NCI-H524 (cell line): ENCODE results near the gene CDH18.
A peak's percentile ranks its signal among the peaks of the same experiment; 100 is the strongest.

ENCODE experiments used
- DNase-seq, 2 experiments: peaks; one replicate each; lab custom pipeline; 2025; lab: John Stamatoyannopoulos, UW

Gene CDH18

GRCh38 chr5:19928562-19929421 lies 59.2 kb downstream of the CDH18 start:
- no peak for DNase-seq

- DNase-seq: no peak
These were observed 60.1 kb downstream of the CDH18 start for GRCh38 chr5:19927919-19928318.

DNA sequence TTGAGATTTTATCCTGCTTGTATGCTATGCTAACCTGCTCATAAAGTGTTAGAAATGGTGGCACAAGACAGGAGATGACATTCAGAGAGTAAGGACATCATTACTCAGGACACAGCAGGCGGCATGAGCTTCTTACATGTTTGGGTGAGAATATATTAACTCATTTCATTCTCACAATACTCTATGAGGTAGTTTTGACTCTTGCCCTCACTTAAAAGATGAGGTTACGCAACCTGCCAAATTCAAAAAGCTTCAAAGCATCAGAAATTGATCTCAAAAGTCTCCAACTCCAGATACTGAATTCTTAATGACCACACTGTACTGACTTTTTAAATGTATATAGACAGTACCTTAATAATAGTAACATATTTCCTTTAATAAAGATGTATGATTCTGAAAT lies 60.8 kb downstream of the CDH18 start:
- no peak for DNase-seq

- no peak for DNase-seq
These were observed 64.3 kb downstream of the CDH18 start for GRCh38 chr5:19923742-19924141.

GRCh38 chr5:19920761-19921160 lies 67.2 kb downstream of the CDH18 start:
- no peak for DNase-seq

DNA sequence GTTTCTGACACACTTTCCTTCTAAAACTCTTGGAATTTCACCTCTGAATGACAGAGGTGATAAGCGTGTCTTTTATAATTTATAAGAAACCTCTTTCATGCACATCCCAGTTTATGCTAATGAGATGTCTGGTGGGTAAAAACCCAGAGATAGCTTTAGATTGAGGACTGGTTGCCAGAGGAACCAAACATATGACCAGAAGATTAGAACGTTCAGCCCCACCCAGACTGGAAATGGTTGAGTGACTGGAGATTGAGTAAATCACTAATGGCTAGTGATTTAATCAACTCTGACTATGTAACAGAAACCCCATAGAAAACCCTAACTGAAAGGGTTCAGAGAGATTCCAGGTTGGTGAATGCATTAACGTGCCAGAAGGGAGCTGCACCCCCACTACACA lies 69.2 kb downstream of the CDH18 start:
- DNase-seq: no peak

DNA sequence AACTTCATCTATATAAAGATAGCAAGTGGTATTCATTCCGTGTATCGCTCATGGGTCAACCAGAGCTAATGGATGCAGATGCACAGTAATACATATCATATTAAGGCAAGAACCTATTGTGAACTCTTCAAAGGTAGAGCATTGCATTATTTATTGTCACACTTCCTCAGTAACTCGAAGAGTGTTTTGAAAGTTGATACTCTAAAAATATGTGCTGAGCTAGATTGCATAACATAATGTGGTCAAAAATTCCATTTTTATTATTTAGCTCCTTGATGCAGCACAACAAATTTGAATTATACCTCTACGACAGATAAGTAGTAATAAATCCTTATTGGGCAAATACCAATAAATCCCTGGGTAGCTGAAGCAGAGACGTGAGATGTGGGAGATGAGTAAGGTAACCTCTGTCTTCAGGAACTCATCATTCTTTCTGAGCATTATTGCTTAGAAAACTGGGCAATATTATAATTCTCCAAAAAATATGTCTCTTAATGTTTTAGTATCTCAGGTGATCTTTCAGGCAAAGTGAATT lies 70.3 kb downstream of the CDH18 start:
- no peak for DNase-seq

GRCh38 chr5:19910136-19910535 lies 77.9 kb downstream of the CDH18 start:
- DNase-seq: no peak

GRCh38 chr5:19904766-19905165 lies 83.2 kb downstream of the CDH18 start:
- DNase-seq: no peak

- peak in 1 of 2 experiments; percentile 19 for DNase-seq
These were observed 84.4 kb downstream of the CDH18 start for GRCh38 chr5:19903611-19904010.

DNA sequence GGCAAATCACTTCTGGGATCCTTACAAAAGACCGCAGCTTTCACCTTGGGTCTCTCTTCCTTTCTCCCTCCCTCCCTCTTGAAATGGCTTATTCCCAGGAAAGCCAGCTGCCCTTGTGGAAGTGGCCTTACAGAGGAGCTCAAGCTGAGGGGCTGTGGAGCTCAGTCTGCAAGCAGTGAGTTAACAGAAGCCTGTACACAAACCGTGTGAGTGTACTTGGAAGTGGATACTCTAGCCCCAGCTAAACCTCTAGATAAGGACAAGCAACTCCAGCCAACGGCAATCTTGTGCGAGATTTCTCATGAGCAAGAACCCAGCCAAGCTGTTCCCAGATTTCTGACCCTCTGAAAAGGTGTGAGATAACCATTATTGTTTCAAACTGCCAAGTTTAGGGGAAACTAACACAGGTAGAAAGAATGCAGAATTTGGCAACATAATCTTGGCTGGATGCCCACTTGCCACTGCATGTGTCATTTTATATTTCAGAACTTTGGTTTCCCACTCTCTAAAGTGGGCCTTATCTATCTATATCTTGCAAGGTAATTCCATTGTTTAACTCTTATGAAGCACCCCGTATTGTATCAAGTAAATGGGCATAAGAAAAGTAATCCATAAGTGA lies 85.6 kb downstream of the CDH18 start:
- DNase-seq: peak; percentile 86 to 97

DNA sequence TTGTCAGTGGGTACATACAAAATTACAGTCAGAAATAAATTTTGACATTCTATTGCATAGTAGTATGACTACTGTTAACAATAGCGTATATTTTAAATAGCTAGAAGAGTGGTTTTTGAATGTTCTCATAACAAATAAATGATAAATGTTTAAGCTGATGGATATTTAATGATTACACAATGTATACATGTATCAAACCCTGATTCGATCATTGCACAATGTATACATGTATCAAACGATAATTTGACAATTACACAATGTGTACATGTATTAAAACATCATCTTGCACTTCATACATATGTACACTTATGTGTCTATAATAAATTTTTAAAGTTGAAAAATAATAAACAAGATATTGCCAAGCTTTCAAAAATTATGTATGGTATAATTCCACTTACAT lies 87.7 kb downstream of the CDH18 start:
- no peak for DNase-seq

- DNase-seq: no peak
These were observed 96.3 kb downstream of the CDH18 start for GRCh38 chr5:19891658-19892057.

- DNase-seq: no peak
These were observed 101.7 kb downstream of the CDH18 start for GRCh38 chr5:19886123-19886917.

DNA sequence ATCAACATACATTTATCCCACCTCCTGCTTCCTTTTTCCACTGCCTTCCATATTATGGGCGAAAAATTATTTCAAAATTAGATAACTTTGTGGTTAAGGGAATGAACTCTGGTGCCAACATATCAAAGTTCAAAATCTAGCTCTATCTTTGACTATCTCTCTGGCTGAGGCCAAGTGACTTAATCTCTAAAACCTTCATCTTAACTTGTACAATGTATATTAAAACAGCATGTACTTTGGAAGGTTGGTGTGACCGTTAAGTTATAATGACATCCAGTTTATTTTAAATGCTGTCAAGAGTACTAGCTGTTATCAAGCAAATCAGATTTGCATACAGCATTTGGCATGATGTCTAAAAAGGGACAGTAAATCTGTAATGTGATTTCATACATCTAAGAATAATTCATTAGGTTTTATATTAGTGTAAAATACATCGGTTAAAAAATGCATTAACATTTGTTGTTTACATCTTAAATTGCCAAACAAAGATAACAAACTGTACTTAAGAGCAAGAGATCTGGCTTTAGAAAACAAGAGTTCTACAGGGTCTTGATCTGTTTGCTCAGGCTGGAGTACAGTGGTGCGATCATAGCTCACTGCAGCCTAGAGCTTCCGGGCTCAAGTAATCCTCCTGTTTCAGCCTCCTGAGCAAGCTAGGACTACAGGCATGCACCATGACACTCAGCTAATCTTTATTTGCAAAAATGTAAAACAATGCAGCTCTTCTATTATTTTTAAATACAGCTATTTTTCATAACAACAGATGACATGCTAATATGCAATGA lies 102.8 kb downstream of the CDH18 start:
- no peak for DNase-seq

GRCh38 chr5:19880859-19881436 lies 107.1 kb downstream of the CDH18 start:
- DNase-seq: no peak

DNA sequence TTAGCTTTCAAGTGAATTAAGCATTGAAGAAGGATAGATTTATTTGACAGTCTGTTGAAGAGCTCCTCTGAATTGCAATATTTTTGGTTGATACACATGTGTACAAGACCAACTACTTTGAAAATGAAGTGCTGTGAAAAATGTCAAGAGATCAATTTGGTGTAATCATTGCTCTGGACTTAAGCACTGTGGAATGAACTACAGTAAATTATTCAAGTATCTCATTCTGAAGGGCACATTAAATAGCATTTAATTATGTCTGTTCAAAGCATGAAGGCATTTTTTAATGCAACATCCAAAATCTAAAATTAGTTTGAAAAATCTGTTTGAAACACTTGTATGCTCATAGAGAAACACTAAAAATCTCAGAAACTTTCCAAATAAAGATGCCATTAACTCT lies 107.5 kb downstream of the CDH18 start:
- DNase-seq: no peak

DNA sequence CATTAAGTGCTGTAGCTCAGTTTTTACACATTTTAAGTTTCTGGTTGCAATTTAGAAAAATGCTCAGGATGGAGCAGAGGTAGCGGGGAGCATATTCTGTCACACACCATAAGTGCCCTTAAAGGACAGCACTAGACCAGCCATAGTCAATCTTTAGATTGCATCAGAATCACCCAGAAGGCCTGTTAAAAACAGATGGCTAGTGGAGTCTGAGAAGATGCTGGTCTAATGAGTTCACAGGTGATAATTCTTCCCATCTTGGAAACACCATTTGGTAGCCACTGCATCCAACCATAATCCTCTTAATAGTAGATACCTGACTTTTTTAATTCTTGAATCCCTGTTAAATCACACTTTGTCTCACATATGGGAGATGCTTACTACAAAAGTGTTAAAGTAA lies 113.2 kb downstream of the CDH18 start:
- DNase-seq: peak; percentile 97 to 100

- no peak for DNase-seq
These were observed 121.9 kb downstream of the CDH18 start for GRCh38 chr5:19866090-19866450.

DNA sequence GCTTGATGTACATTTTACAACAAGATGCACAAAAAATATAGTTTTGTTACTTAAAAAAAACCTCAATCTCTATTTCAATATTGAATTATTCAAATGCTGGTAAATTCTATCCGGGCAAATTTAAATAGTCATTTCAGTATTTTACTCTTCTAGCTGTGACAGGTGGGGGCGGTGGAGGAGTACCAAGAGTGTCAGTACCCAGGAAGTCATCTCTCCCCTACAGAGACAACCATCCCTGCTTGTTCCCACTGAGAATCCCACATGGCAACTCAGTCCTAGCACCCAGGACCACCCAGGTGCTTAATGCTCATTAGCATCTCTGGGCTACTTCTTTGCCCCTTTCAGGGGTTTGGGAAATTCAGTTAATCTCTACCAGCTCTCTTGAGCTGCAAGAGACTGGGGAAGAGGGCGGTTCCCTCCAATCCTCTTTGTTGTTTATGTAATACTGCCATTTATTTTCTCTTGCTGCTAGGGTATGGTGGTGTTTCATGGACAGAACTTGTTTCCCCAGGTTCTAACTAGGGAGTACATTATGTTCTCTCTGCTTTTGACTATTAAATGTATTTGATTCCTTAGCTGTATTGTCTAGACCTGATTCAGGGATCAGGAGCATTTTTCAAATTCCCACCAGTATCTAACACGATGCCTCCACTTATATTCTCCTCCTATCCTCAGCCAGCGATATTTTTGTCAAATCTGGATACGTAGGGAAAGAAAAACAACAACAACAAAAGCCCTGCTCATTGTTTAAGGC lies 122.5 kb downstream of the CDH18 start:
- no peak for DNase-seq

GRCh38 chr5:19862711-19863110 lies 125.3 kb downstream of the CDH18 start:
- no peak for DNase-seq
